HG02884 (cell line): Measurements from ENCODE around the gene WDHD1.
A peak's percentile ranks its signal among the peaks of the same experiment; 100 is the strongest.
"Not testable (repeated sequence)": the region's sequence is repeated elsewhere in the genome, so short reads cannot be mapped to it uniquely, and the experiment has no call there.

Source experiments
- ATAC-seq: cut with Tn5 transposase; IDR thresholded peaks from one replicate; pipeline ENCODE4 v1.9.1; 2021; ENCODE audit warnings: mild to moderate bottlenecking, moderate library complexity; ENCODE audit not compliant: unreplicated experiment

The WDHD1 gene

GRCh38 chr14:54918427-54918826 is 108.5 kb downstream of the WDHD1 start:
- ATAC-seq: no peak

- no peak for ATAC-seq
Measured at GRCh38 chr14:54916101-54916500, 110.8 kb downstream of the WDHD1 start.

GRCh38 chr14:54909817-54910558 is 116.9 kb downstream of the WDHD1 start:
- no peak for ATAC-seq

- ATAC-seq: not testable (repeated sequence)
Measured at GRCh38 chr14:54908973-54909372, 117.9 kb downstream of the WDHD1 start.

GRCh38 chr14:54908190-54908589 is 118.7 kb downstream of the WDHD1 start:
- ATAC-seq: no peak

- ATAC-seq: no peak
Measured at GRCh38 chr14:54906075-54906474, 120.8 kb downstream of the WDHD1 start.

GRCh38 chr14:54902521-54903420 is 124.1 kb downstream of the WDHD1 start, which contains the start of gene GCH1:
TSS of gene GCH1 (minus strand) at chr14:54902826. CDS start at chr14:54902663, 163 bp downstream.
- ATAC-seq: peak; percentile 84

- peak; percentile 47 for ATAC-seq
Measured at GRCh38 chr14:54902143-54902520, 124.8 kb downstream of the WDHD1 start.

GRCh38 chr14:54901380-54902142 is 125.3 kb downstream of the WDHD1 start:
- ATAC-seq: no peak

GRCh38 chr14:54899573-54899972 is 127.3 kb downstream of the WDHD1 start:
- ATAC-seq: no peak

- ATAC-seq: not testable (repeated sequence)
Measured at GRCh38 chr14:54897809-54898555, 128.9 kb downstream of the WDHD1 start.

GRCh38 chr14:54895683-54896082 is 131.2 kb downstream of the WDHD1 start:
- ATAC-seq: no peak

- no peak for ATAC-seq
Measured at GRCh38 chr14:54894995-54895394, 131.9 kb downstream of the WDHD1 start.

GRCh38 chr14:54893151-54893760 is 133.6 kb downstream of the WDHD1 start:
- no peak for ATAC-seq

GRCh38 chr14:54891471-54892245 is 135.2 kb downstream of the WDHD1 start:
- ATAC-seq: no peak

- peak; percentile 81 for ATAC-seq
Measured at GRCh38 chr14:54890788-54891187, 136.1 kb downstream of the WDHD1 start.

- no peak for ATAC-seq
Measured at GRCh38 chr14:54889919-54890318, 137.0 kb downstream of the WDHD1 start.
